H1 (cell line): Measurements from ENCODE around the gene RGS16. TPM values are rescaled to one million over a fixed set of nuclear protein-coding genes. Genes with fewer than 3 reads are reported as not detected.

ENCODE experiments used
- CTCF ChIA-PET: fragments of 300-600 bp; sonication (Branson Sonifier 250); formaldehyde crosslinking; loops from one replicate; lab custom pipeline; 2021; ENCODE audit not compliant: partially characterized antibody; lab: Charles Lee
- POLR2A ChIA-PET: fragments of 300-600 bp; sonication (Branson Sonifier 250); formaldehyde crosslinking; loops from one replicate; lab custom pipeline; 2021; ENCODE audit warnings: inconsistent platforms; ENCODE audit not compliant: partially characterized antibody; lab: Charles Lee
- DNase-seq, 2 experiments: peaks; one replicate each; pipeline versions ENCODE4 v3.0.0 to v3.0.0-alpha.2; 2010 to 2022; ENCODE audit warnings: low spot score in 2 of 2, low read depth in 1 of 2, mixed read lengths in 1 of 2
- FAIRE-seq: peaks from 2 replicates; lab custom pipeline; 2011; peaks lifted over from hg19 to GRCh38; lab: Jason Lieb, UNC
- H2AFZ ChIP-seq: 2 replicates; pipeline ENCODE4 v1.8.1; 2012; ENCODE audit warnings: low read length, inconsistent platforms
- H2AK5ac ChIP-seq: 2 replicates; pipeline ENCODE4 v1.6.1; 2013; ENCODE audit warnings: low read depth, low read length
- H2BK120ac ChIP-seq: replicated peaks from 2 replicates; pipeline ENCODE3; 2013; ENCODE audit warnings: low read depth, low read length, inconsistent platforms
- H2BK12ac ChIP-seq: 2 replicates; pipeline ENCODE4 v1.6.1; 2013; ENCODE audit warnings: low read depth, low read length
- H2BK15ac ChIP-seq: 2 replicates; pipeline ENCODE4 v1.6.1; 2013; ENCODE audit warnings: low read length
- H2BK20ac ChIP-seq: 2 replicates; pipeline ENCODE4 v1.6.1; 2013; ENCODE audit warnings: low read length
- H2BK5ac ChIP-seq: 2 replicates; pipeline ENCODE4 v1.6.1; 2013; ENCODE audit warnings: low read depth, low read length
- H3K14ac ChIP-seq: 2 replicates; pipeline ENCODE4 v1.6.1; 2013; ENCODE audit warnings: inconsistent platforms; ENCODE audit not compliant: insufficient read length
- H3K18ac ChIP-seq: 2 replicates; pipeline ENCODE4 v1.6.1; 2013; ENCODE audit warnings: low read length; ENCODE audit errors: extremely low read depth
- H3K23ac ChIP-seq: 2 replicates; pipeline ENCODE4 v1.6.1; 2013; ENCODE audit warnings: inconsistent platforms; ENCODE audit not compliant: insufficient read length
- H3K23me2 ChIP-seq: 2 replicates; pipeline ENCODE4 v1.6.1; 2013; ENCODE audit warnings: low read depth, low read length
- H3K27ac ChIP-seq: 2 replicates; pipeline ENCODE4 v1.6.1; 2011; ENCODE audit warnings: low read depth, low read length, inconsistent platforms
- H3K27me3 ChIP-seq, 4 experiments: replicated peaks in 1 of 4; 1 replicate in 1 of 4; 2 replicates in 3 of 4; pipeline versions ENCODE4 v1.6.1 to v1.8.1; 2011 to 2013; ENCODE audit warnings: low read length in 3 of 4, mild to moderate bottlenecking in 3 of 4, inconsistent platforms in 2 of 4, mixed read lengths in 2 of 4, moderate library complexity in 1 of 4; ENCODE audit not compliant: control insufficient read depth in 3 of 4, insufficient read depth in 3 of 4; ENCODE audit errors: extremely low read depth in 1 of 4
- H3K36me3 ChIP-seq, 4 experiments: 2 replicates each; pipeline versions ENCODE4 v1.6.1 to v1.8.1; 2011 to 2013; ENCODE audit warnings: mild to moderate bottlenecking in 4 of 4, low read length in 3 of 4, moderate library complexity in 2 of 4, control low read depth in 1 of 4, inconsistent platforms in 1 of 4; ENCODE audit not compliant: insufficient read depth in 4 of 4, control insufficient read depth in 2 of 4
- H3K4ac ChIP-seq: replicated peaks from 2 replicates; pipeline ENCODE3; 2013; ENCODE audit warnings: low read length, low read depth, mixed read lengths, inconsistent platforms; ENCODE audit not compliant: insufficient read length
- H3K4me1 ChIP-seq, 4 experiments: replicated peaks in 1 of 4; 1 replicate in 1 of 4; 2 replicates in 3 of 4; pipeline versions ENCODE4 v1.6.1 to v1.8.1; 2011 to 2013; ENCODE audit warnings: low read length in 3 of 4, inconsistent platforms in 2 of 4, mixed read lengths in 1 of 4; ENCODE audit not compliant: insufficient read depth in 4 of 4, control insufficient read depth in 3 of 4
- H3K4me2 ChIP-seq, 2 experiments: 2 replicates each; pipeline versions ENCODE4 v1.6.1 to v1.8.1; 2011 to 2013; ENCODE audit warnings: low read depth in 2 of 2, low read length in 2 of 2, control low read depth in 1 of 2, inconsistent platforms in 1 of 2, mild to moderate bottlenecking in 1 of 2; ENCODE audit not compliant: insufficient read depth in 1 of 2
- H3K4me3 ChIP-seq, 4 experiments: fragments of 200-600, 300-600 bp in 1 of 4; sonication (generic), shearing (Covaris generic), sonication (Bioruptor Twin) in 1 of 4; 2 replicates each; pipeline versions ENCODE4 v1.5.1 to v1.8.1; 2011 to 2016; ENCODE audit warnings: low read length in 4 of 4, low read depth in 3 of 4, control low read depth in 2 of 4, inconsistent platforms in 2 of 4, mild to moderate bottlenecking in 2 of 4, mixed read lengths in 1 of 4, moderate library complexity in 1 of 4; ENCODE audit not compliant: insufficient read depth in 2 of 4; ENCODE audit errors: extremely low read depth in 1 of 4
- H3K56ac ChIP-seq: replicated peaks from 2 replicates; pipeline ENCODE3; 2013; ENCODE audit warnings: low read depth, mild to moderate bottlenecking, mixed read lengths, low read length, inconsistent platforms; ENCODE audit not compliant: insufficient read length
- H3K79me1 ChIP-seq: 2 replicates; pipeline ENCODE4 v1.6.1; 2013; ENCODE audit warnings: low read depth, low read length, control low read depth
- H3K79me2 ChIP-seq, 2 experiments: 2 replicates each; pipeline versions ENCODE4 v1.6.1 to v1.8.1; 2012 to 2013; ENCODE audit warnings: low read length in 2 of 2, mild to moderate bottlenecking in 2 of 2, inconsistent platforms in 1 of 2; ENCODE audit not compliant: insufficient read depth in 2 of 2, control insufficient read depth in 1 of 2
- H3K9ac ChIP-seq, 4 experiments: replicated peaks in 1 of 4; 1 replicate in 1 of 4; 2 replicates in 3 of 4; pipeline versions ENCODE4 v1.6.1 to v1.8.1; 2011 to 2013; ENCODE audit warnings: low read depth in 3 of 4, low read length in 3 of 4, control low read depth in 2 of 4, mild to moderate bottlenecking in 2 of 4, moderate library complexity in 2 of 4, inconsistent platforms in 1 of 4; ENCODE audit errors: extremely low read depth in 1 of 4
- H3K9me3 ChIP-seq, 2 experiments: 2 replicates each; pipeline versions ENCODE4 v1.6.1 to v1.8.1; 2012 to 2013; ENCODE audit warnings: mild to moderate bottlenecking in 2 of 2, moderate library complexity in 2 of 2, control low read depth in 1 of 2, inconsistent platforms in 1 of 2, low read depth in 1 of 2, low read length in 1 of 2, mixed read lengths in 1 of 2; ENCODE audit not compliant: insufficient read depth in 2 of 2
- H4K20me1 ChIP-seq, 2 experiments: replicated peaks in 1 of 2; 2 replicates each; pipeline versions ENCODE3 to v1.8.1; 2011 to 2013; ENCODE audit warnings: inconsistent platforms in 2 of 2, low read length in 2 of 2, mild to moderate bottlenecking in 1 of 2; ENCODE audit not compliant: insufficient read depth in 2 of 2, control insufficient read depth in 1 of 2
- H4K5ac ChIP-seq: 2 replicates; pipeline ENCODE4 v1.6.1; 2013; ENCODE audit warnings: low read length, low read depth, mixed read lengths, inconsistent platforms; ENCODE audit not compliant: insufficient read length
- H4K8ac ChIP-seq: 2 replicates; pipeline ENCODE4 v1.8.0; 2013; ENCODE audit warnings: mild to moderate bottlenecking, moderate library complexity, low read length, inconsistent platforms; ENCODE audit not compliant: insufficient read depth; ENCODE audit errors: extremely low read depth
- H4K91ac ChIP-seq: replicated peaks from 2 replicates; pipeline ENCODE3; 2013; ENCODE audit warnings: low read length, mixed read lengths, inconsistent platforms; ENCODE audit not compliant: insufficient read length
- TEAD4 ChIP-seq: IDR thresholded peaks from 2 replicates; pipeline ENCODE4 v1.6.1; 2012; ENCODE audit warnings: low read depth, low read length, inconsistent platforms, mixed read lengths
- WGBS, 2 experiments: shearing (Covaris generic) in 1 of 2; methylation state at CpG; one replicate each; pipeline versions ENCODE4 v1.1.6 to v1.1.7; 2013 to 2015; ENCODE audit warnings: low lambda C conversion rate in 2 of 2, mixed read lengths in 2 of 2, inconsistent platforms in 1 of 2, low coverage in 1 of 2, missing lambda C conversion rate in 1 of 2; ENCODE audit not compliant: insufficient replicate concordance in 2 of 2, insufficient coverage in 1 of 2, insufficient read length in 1 of 2; ENCODE audit errors: extremely low coverage in 1 of 2, missing lambda C conversion rate in 1 of 2; 5-methylcytosine and 5-hydroxymethylcytosine counted together
- polyA plus RNA-seq, 7 experiments: library from polyadenylated mRNA; depleted of rRNA in 3 of 7; stranded (reverse) in 5 of 7; unstranded in 2 of 7; fragments of >200 nt in 5 of 7; fragments of 200-250 nt in 2 of 7; gene quantifications; 1 replicate in 5 of 7; 2 replicates in 1 of 7; 4 replicates in 1 of 7; pipeline versions ENCODE4 v1.2.1 to v1.2.3, GENCODE V29; 2011 to 2013; ENCODE audit warnings: missing spikeins in 2 of 7, mixed read lengths in 2 of 7
- total RNA-seq: library from RNA; stranded (reverse); fragmentation: NEBNext Ultra II Directional; extraction: Animal tissue kit (Norgen Biotek cat#: 25700); gene quantifications from 2 replicates; pipeline ENCODE4 v1.2.1, GENCODE V29; 2021

Gene RGS16
- total and polyA plus RNA-seq, 2 of the 8 experiments (the other 6 are each of a cell fraction or from before 2014, with no cell fraction given), result 5.7 to 9.8 TPM

DNA sequence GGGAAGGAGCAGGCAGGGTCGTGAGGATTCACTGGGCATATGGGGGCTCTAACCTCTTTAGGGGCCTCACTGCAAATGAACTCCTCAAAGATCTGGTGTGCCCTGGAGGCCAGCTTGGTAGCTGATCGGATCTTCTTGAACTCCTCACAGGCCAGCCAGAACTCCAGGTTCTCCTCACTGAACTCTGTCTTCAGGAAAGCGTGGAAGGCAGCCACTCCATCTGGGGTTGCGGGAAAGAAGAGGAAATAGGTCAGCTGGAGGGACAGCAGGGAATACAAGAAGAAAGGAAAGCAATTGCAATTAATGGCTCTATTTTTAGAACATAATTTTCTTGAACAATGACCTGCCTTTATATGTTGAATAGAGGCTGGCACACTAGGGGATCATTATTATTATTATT is 2.3 kb downstream of the RGS16 start:
- 70% methylated on average over 4 of the region's 4 CpGs; no CpG with 5 or more reads in 1 of the 2 experiments for WGBS, 2 experiments

More for the DNA sequence above, 2.3 kb downstream of the RGS16 start:
- POLR2A ChIA-PET, result interaction anchor here (0.8 to 15.0 kb wide), 8 partner anchors 14 to 184 kb away, joined by 3 to 231 read pairs (median 10); partner anchors contain the start of gene NPL
- no peak for DNase-seq
- H3K79me1 ChIP-seq, result no peaks in the 10 kb centered on the region
- H3K4ac ChIP-seq, result no peak overlapping the region
- no peaks in the 10 kb centered on the region for H3K9me3 ChIP-seq
- H2BK20ac ChIP-seq, result 0 out of 2 replicates have a peak overlapping the region, but pooled peaks have one; percentile 25
- H4K20me1 ChIP-seq, result peaks cover 2 to 4% of the 10 kb centered on the region in 2 experiments
- H3K9ac ChIP-seq, result no peak overlapping the region
- no peak for TF ChIP-seq TEAD4
- H3K27ac ChIP-seq, result no peak overlapping the region
- H2AFZ ChIP-seq, result no peak overlapping the region
- H2AK5ac ChIP-seq, result no peak overlapping the region
- H3K27me3 ChIP-seq, result peaks cover 0 to 31% (median 20%) of the 10 kb centered on the region in 4 experiments; a peak in 6 of 7 replicates
- peaks cover 7% of the 10 kb centered on the region for H3K23me2 ChIP-seq
- CTCF ChIA-PET, result interaction anchor here (0.6 to 37.1 kb wide), 33 partner anchors 9 to 517 kb away, joined by 3 to 1131 read pairs (median 5); partner anchors contain the start of genes NPL and RGS8
- peak overlapping the region in 1 of 4 experiments; percentile 24; a peak in 1 of 8 replicates for H3K4me3 ChIP-seq
- no peak overlapping the region for H4K5ac ChIP-seq
- FAIRE-seq, result no peak
- H3K14ac ChIP-seq, result no peak overlapping the region
- H2BK120ac ChIP-seq, result no peak overlapping the region
- H3K4me1 ChIP-seq, result peaks cover 4 to 19% (median 8%) of the 10 kb centered on the region in 4 experiments
- H2BK5ac ChIP-seq, result no peak overlapping the region
- no peak overlapping the region for H4K8ac ChIP-seq
- no peak overlapping the region for H2BK15ac ChIP-seq
- H3K23ac ChIP-seq, result no peak overlapping the region
- H3K56ac ChIP-seq, result no peak overlapping the region
- peak overlapping the region; percentile 20 for H4K91ac ChIP-seq
- no peak overlapping the region for H3K18ac ChIP-seq
- H3K36me3 ChIP-seq, result peaks cover 10 to 15% (median 12%) of the 10 kb centered on the region in 4 experiments; a peak in 5 of 8 replicates
- H3K79me2 ChIP-seq, result no peaks in the 10 kb centered on the region
- peak overlapping the region in 1 of 2 experiments; percentile 76; a peak in 1 of 4 replicates for H3K4me2 ChIP-seq
- H2BK12ac ChIP-seq, result no peak overlapping the region
